Right cardiac atrium (tissue), 5 donors: ENCODE measurements around the gene ZFAND3. TPM values are rescaled to one million over a fixed set of nuclear protein-coding genes. Genes with fewer than 3 reads are reported as not detected.
"Not testable (repeated sequence)": the region's sequence is repeated elsewhere in the genome, so short reads cannot be mapped to it uniquely, and the experiment has no call there.

Source experiments
- ATAC-seq, 2 donors: fragments of 200-7000 bp; cut with Tn5 transposase; one replicate each; pipeline versions ENCODE4 v1.8.0 to v1.9.1; 2020; ENCODE audit warnings: moderate library complexity in 2 of 2, mild to moderate bottlenecking in 1 of 2
- DNase-seq, 3 donors: peaks; one replicate each; pipeline ENCODE4 v3.0.0-alpha.2; 2020
- H3K27ac ChIP-seq: one replicate; pipeline ENCODE4 v1.5.1; 2013; ENCODE audit warnings: mild to moderate bottlenecking, low read length, control low read depth, moderate library complexity
- H3K27me3 ChIP-seq: one replicate; pipeline ENCODE4 v1.6.1; 2013; ENCODE audit not compliant: control insufficient read depth, insufficient read depth
- H3K4me1 ChIP-seq: one replicate; pipeline ENCODE4 v1.6.1; 2013; ENCODE audit warnings: low read length; ENCODE audit not compliant: control insufficient read depth, insufficient read depth
- H3K4me3 ChIP-seq: one replicate; pipeline ENCODE4 v1.5.1; 2013; ENCODE audit warnings: low read length, control low read depth
- H3K9me3 ChIP-seq: one replicate; pipeline ENCODE4 v1.6.1; 2013; ENCODE audit warnings: low read length; ENCODE audit not compliant: control insufficient read depth
- WGBS: extraction: QIAGEN DNeasy Blood & Tissue Kit; methylation state at CpG from one replicate; pipeline ENCODE4 v1.1.7; 2013; 5-methylcytosine and 5-hydroxymethylcytosine counted together
- intact Hi-C, 4 donors: fragments of 100-400 bp; cut with DNase I; formaldehyde crosslinking; loops; one replicate each; pipeline versions ENCODE4 v1.11.0 to v1.14.0; 2022 to 2023
- polyA plus RNA-seq: library from polyadenylated mRNA; stranded (reverse); fragments of 200-250 nt; gene quantifications from one replicate; pipeline ENCODE4 v1.2.3, GENCODE V29; 2013
- total RNA-seq, 4 donors: library from RNA; stranded (reverse); fragmentation: NEBNext Ultra II Directional; extraction: Animal tissue kit (Norgen Biotek cat#: 25700); gene quantifications; one replicate each; pipeline ENCODE4 v1.2.1, GENCODE V29; 2021
- donor health status: healthy with polysubstance abuse.
- donor health status: DM: no; HTN: yes; CAD: no.
- donor health status: DM: no; HTN: no; CAD: no.
- donor health status: DM: no; HTN: yes; CAD: no; lungs with severe emphysema.
- donor health status: DM: yes; HTN: yes; CAD: no.

The ZFAND3 gene
- total and polyA plus RNA-seq, 5 donors, result 50.1 to 91.4 (median 79.1) TPM

- H3K4me1 ChIP-seq, H3K9me3 ChIP-seq, intact Hi-C loops, H3K27me3 ChIP-seq, H3K27ac ChIP-seq, H3K4me3 ChIP-seq, ATAC-seq, DNase-seq: not testable (repeated sequence)
- WGBS, result 97% methylated on average over 17 of the region's 17 CpGs
Measured at GRCh38 chr6:37962481-37963080, 143.1 kb downstream of the ZFAND3 start.

- Histone ChIP-seq H3K4me1 (peaks cover 1% of the 10 kb centered on the region), H3K27ac (no peak overlapping the region), H3K4me3 (no peak overlapping the region), H3K27me3 (no peaks in the 10 kb centered on the region), H3K9me3 (no peaks in the 10 kb centered on the region)
- 96% methylated on average over 3 of the region's 3 CpGs for WGBS
- no peak for DNase-seq
- ATAC-seq, result no peak
- intact Hi-C loops, result no loop called here
Measured at GRCh38 chr6:37965964-37966676, 146.6 kb downstream of the ZFAND3 start.

DNA sequence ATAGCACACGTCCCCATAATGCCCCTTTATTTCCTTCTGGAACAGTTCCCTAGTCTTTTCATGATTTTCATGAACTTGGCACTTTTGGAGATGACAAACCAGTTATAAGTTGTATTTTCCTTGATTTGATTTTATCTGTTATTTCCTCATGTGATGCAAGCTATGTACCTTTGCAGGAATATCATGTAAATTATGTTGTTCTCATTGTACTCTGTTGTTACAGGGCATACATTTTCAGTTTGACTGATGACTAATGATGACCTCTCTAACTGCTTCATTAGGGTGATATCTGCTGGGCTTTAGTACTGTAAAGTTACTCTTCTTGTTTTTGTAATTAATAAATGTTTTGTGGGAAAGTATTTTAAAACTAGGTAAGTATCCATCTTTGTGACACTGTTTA is 147.3 kb downstream of the ZFAND3 start:
- Histone ChIP-seq H3K4me1 (peaks cover 1% of the 10 kb centered on the region), H3K4me3 (no peak overlapping the region), H3K9me3 (no peaks in the 10 kb centered on the region), H3K27me3 (no peaks in the 10 kb centered on the region), H3K27ac (no peak overlapping the region)
- DNase-seq, result no peak
- WGBS, result 60% methylated on average over 1 of the region's 1 CpG
- no peak for ATAC-seq
- intact Hi-C loops, result no loop called here

- ATAC-seq, result no peak
- H3K27ac ChIP-seq, result no peak overlapping the region
- no peaks in the 10 kb centered on the region for H3K9me3 ChIP-seq
- no peak overlapping the region for H3K4me3 ChIP-seq
- intact Hi-C loops, result no loop called here
- DNase-seq, result no peak
- H3K4me1 ChIP-seq, result peaks cover 1% of the 10 kb centered on the region
- no peaks in the 10 kb centered on the region for H3K27me3 ChIP-seq
- WGBS, result 97% methylated on average over 1 of the region's 1 CpG
Measured at GRCh38 chr6:37967651-37968050, 148.1 kb downstream of the ZFAND3 start.

- WGBS, result 62% methylated on average over 2 of the region's 2 CpGs
- ATAC-seq (peak; percentile 18 to 63), DNase-seq (no peak)
- intact Hi-C loops, result no loop called here
- Histone ChIP-seq H3K4me3 (no peak overlapping the region), H3K4me1 (peaks cover 1% of the 10 kb centered on the region), H3K9me3 (no peaks in the 10 kb centered on the region), H3K27ac (no peak overlapping the region), H3K27me3 (no peaks in the 10 kb centered on the region)
Measured at GRCh38 chr6:37971266-37971665, 151.7 kb downstream of the ZFAND3 start.

DNA sequence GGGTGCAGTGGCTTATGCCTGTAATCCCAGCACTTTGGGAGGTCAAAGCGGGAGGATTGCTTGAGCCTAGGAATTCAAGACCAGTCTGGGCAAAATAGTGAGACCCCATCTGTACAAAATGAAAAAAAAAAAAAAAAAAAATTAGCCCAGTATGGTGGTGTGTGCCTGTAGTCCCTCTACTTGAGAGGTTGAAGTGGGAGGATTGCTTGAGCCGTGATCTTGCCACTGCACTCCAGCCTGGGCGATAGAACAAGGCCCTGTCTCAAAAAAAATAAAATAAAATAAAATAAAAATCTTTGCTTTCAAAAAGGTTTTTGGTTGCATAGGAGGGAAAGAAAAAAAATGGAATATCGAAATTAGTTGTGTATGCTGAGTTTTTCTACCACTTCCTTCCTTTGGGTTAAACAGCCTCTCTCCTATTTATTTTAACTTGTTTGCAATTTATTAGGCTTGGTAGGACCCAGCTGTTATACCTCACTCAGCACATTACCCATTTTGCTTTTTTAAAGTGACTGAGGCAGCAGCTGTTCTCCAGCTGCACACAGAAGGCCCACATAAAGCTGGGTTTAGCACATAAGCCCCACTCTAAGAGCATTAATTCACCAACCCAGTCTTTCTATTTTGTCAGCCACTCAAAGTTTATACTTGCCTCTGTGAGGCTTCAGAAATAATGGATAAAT is 152.3 kb downstream of the ZFAND3 start:
- H3K27me3 ChIP-seq, result no peaks in the 10 kb centered on the region
- no peaks in the 10 kb centered on the region for H3K9me3 ChIP-seq
- DNase-seq (no peak), ATAC-seq (peak in 1 of 2 donors; percentile 56)
- no peak overlapping the region for H3K4me3 ChIP-seq
- H3K27ac ChIP-seq, result no peak overlapping the region
- WGBS, result 69% methylated on average over 4 of the region's 4 CpGs
- intact Hi-C loops, result no loop called here
- H3K4me1 ChIP-seq, result no peaks in the 10 kb centered on the region

DNA sequence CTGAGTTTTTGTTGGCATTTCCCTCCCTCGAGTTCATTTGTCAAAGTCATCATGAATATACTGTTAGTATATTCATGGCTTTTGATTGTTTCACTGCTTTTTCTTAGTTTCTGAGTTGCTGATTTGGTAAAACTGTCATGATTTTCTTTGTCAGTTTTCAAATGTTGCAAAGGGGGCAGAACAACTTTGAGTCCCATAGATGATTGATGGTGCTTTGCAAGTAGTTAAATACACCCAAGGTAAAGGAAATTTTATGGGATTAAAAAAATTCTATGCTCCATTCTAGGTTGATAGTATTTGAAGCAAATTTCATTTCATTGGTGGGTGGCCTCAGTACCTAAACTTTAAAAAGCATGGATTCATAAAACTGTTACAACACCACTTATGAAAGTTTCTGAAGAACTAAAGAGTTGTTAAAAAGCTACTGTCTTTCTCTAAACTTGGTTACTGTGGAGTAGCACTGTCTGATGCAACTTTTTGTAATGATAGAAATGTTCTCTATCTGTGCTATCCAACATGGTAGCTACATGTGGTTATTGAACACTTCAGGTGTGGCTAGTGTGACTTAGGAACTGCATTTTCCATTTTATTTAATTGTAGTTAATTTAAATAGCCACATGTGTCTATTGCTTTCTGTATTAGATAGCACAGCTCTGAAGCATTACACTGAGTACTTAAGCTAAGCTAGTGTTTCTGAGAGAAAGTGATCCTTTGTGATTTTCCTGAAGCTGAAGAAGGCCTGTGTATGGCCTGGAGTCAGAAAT is 153.6 kb downstream of the ZFAND3 start:
- no peak overlapping the region for H3K4me3 ChIP-seq
- no peak for ATAC-seq
- WGBS, result 96% methylated on average over 1 of the region's 1 CpG
- no peaks in the 10 kb centered on the region for H3K4me1 ChIP-seq
- no peak for DNase-seq
- no peak overlapping the region for H3K27ac ChIP-seq
- no peaks in the 10 kb centered on the region for H3K9me3 ChIP-seq
- no peaks in the 10 kb centered on the region for H3K27me3 ChIP-seq
- intact Hi-C loops, result no loop called here

- Histone ChIP-seq H3K27ac (no peak overlapping the region), H3K4me3 (no peak overlapping the region), H3K9me3 (no peaks in the 10 kb centered on the region), H3K27me3 (no peaks in the 10 kb centered on the region), H3K4me1 (no peaks in the 10 kb centered on the region)
- ATAC-seq, result no peak
- WGBS, result 98% methylated on average over 4 of the region's 4 CpGs
- no peak for DNase-seq
- intact Hi-C loops, result no loop called here
Measured at GRCh38 chr6:37974381-37974780, 154.9 kb downstream of the ZFAND3 start.

DNA sequence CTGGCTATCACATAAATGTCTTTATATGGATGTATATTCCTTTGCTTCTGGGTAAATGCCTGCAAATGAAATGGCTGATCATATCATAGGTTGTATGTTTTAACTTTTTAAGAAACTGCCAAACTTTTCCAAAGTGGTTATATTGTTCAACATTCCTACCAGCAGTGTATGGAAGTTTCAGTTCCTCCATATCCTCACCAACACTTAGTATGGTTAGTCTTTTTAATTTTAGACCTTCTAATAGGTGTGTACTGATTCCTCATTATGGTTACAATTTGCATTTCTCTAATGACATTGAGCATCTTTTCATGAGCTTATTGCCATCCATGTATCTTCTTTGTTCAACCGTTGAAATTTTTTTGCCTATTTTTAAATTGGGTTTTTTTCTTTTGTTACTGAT is 155.4 kb downstream of the ZFAND3 start:
- 90% methylated on average over 1 of the region's 1 CpG for WGBS
- no peaks in the 10 kb centered on the region for H3K9me3 ChIP-seq
- ATAC-seq (no peak), DNase-seq (no peak)
- no peaks in the 10 kb centered on the region for H3K4me1 ChIP-seq
- intact Hi-C loops, result no loop called here
- no peak overlapping the region for H3K27ac ChIP-seq
- H3K27me3 ChIP-seq, result no peaks in the 10 kb centered on the region
- no peak overlapping the region for H3K4me3 ChIP-seq

- Histone ChIP-seq H3K27ac (no peak overlapping the region), H3K4me3 (no peak overlapping the region), H3K27me3 (no peaks in the 10 kb centered on the region), H3K4me1 (no peaks in the 10 kb centered on the region), H3K9me3 (no peaks in the 10 kb centered on the region)
- intact Hi-C loops, result no loop called here
- 98% methylated on average over 3 of the region's 3 CpGs for WGBS
- no peak for ATAC-seq
- DNase-seq, result no peak
Measured at GRCh38 chr6:37977715-37978114, 158.2 kb downstream of the ZFAND3 start.
